Stimulated activated CD8-positive, alpha-beta memory T cell treated with anti-CD3 and anti-CD28 coated beads, Interleukin-15, amount 100 ng/mL, for 4 hours (primary cell): ENCODE results near the gene MEF2A.

ENCODE experiments used
- DNase-seq, 2 donors: peaks; one replicate each; pipeline ENCODE4 v3.0.0-alpha.2; 2020; ENCODE audit warnings: low read depth in 2 of 2

MEF2A gene

GRCh38 chr15:99564221-99565048 lies 1.3 kb upstream of the MEF2A start:
- no peak for DNase-seq

GRCh38 chr15:99565049-99565298 lies 810 bp upstream of the MEF2A start:
- no peak for DNase-seq

GRCh38 chr15:99566157-99566897 lies 543 bp downstream of the MEF2A start:
- DNase-seq: no peak

GRCh38 chr15:99568625-99569352 lies 3.0 kb downstream of the MEF2A start:
- DNase-seq: no peak

- no peak for DNase-seq
Observed at GRCh38 chr15:99571299-99571698, 5.5 kb downstream of the MEF2A start.

GRCh38 chr15:99574048-99574447 lies 8.3 kb downstream of the MEF2A start:
- no peak for DNase-seq

- DNase-seq: no peak
Observed at GRCh38 chr15:99574502-99574901, 8.7 kb downstream of the MEF2A start.

- DNase-seq: no peak
Observed at GRCh38 chr15:99578809-99579208, 13.0 kb downstream of the MEF2A start.

GRCh38 chr15:99580076-99580475 lies 14.3 kb downstream of the MEF2A start:
- no peak for DNase-seq

GRCh38 chr15:99582508-99582960 lies 16.8 kb downstream of the MEF2A start:
- DNase-seq: no peak

- no peak for DNase-seq
Observed at GRCh38 chr15:99584081-99584600, 18.4 kb downstream of the MEF2A start.

- DNase-seq: no peak
Observed at GRCh38 chr15:99586121-99586520, 20.3 kb downstream of the MEF2A start.

GRCh38 chr15:99589801-99590200 lies 24.0 kb downstream of the MEF2A start:
- no peak for DNase-seq

GRCh38 chr15:99590913-99591646 lies 25.3 kb downstream of the MEF2A start:
- DNase-seq: no peak

- no peak for DNase-seq
Observed at GRCh38 chr15:99592145-99592791, 26.5 kb downstream of the MEF2A start.

GRCh38 chr15:99593070-99593469 lies 27.3 kb downstream of the MEF2A start:
- DNase-seq: no peak

- DNase-seq: no peak
Observed at GRCh38 chr15:99594916-99595315, 29.1 kb downstream of the MEF2A start.

- DNase-seq: no peak
Observed at GRCh38 chr15:99598296-99598695, 32.5 kb downstream of the MEF2A start.

GRCh38 chr15:99603828-99604227 lies 38.0 kb downstream of the MEF2A start:
- DNase-seq: no peak

GRCh38 chr15:99604865-99605264 lies 39.1 kb downstream of the MEF2A start:
- DNase-seq: no peak

GRCh38 chr15:99605490-99605931 lies 39.7 kb downstream of the MEF2A start:
- DNase-seq: no peak
